ENCODE measurements around the gene FAM120C.

FAM120C gene

GRCh38 chrX:54024350-54024749 is 158.7 kb downstream of the FAM120C start:
- no peak for DNase-seq

All from left hindlimb (tissue), 1 donor.